PC-3 (cell line): ENCODE results near the gene KCNQ1OT1. TPM values are rescaled to one million over a fixed set of nuclear protein-coding genes. Genes with fewer than 3 reads are reported as not detected.
A peak's percentile ranks its signal among the peaks of the same experiment; 100 is the strongest.

Experiments
- ATAC-seq: fragments of 200-7000 bp; cut with Tn5 transposase; 2 replicates; pipeline ENCODE4 v1.9.1; 2020; ENCODE audit warnings: mild to moderate bottlenecking, moderate library complexity
- BruUV-seq: library from RNA; stranded (reverse); fragments of 400-500 nt; replicated peaks from 2 replicates; lab custom pipeline; 2021; lab: Mats Ljungman, UMichigan
- CTCF ChIA-PET: fragments of 300-600 bp; sonication (Branson Sonifier 250); formaldehyde crosslinking; loops from one replicate; lab custom pipeline; 2022; ENCODE audit warnings: antibody characterized with exemption; lab: Charles Lee
- POLR2A ChIA-PET: fragments of 300-600 bp; sonication (Branson Sonifier 250); formaldehyde crosslinking; loops from one replicate; lab custom pipeline; 2022; ENCODE audit warnings: antibody characterized with exemption; ENCODE audit not compliant: unreplicated experiment; lab: Charles Lee
- DNase-seq: peaks from one replicate; pipeline ENCODE4 v3.0.0-alpha.2; 2015
- H2AFZ ChIP-seq: fragments of 300-600 bp; sonication (generic); 2 replicates; pipeline ENCODE4 v1.6.0; 2016; ENCODE audit warnings: antibody characterized with exemption, low read length
- H3F3A ChIP-seq: fragments of 300-600 bp; sonication (generic); one replicate; pipeline ENCODE4 v1.6.0; 2017; ENCODE audit warnings: antibody characterized with exemption, low read length, control low read depth, mild to moderate bottlenecking; ENCODE audit not compliant: unreplicated experiment
- H3K27ac ChIP-seq: fragments of 300-600 bp; sonication (generic); 2 replicates; pipeline ENCODE4 v1.5.1; 2016; ENCODE audit warnings: mild to moderate bottlenecking, low read length
- H3K27me3 ChIP-seq: fragments of 300-600 bp; sonication (generic); 2 replicates; pipeline ENCODE4 v1.6.1; 2016; ENCODE audit warnings: low read length, mixed read lengths
- H3K36me3 ChIP-seq: fragments of 300-600 bp; sonication (generic); 2 replicates; pipeline ENCODE4 v1.6.1; 2016; ENCODE audit warnings: low read depth, mixed run types, low read length, mixed read lengths
- H3K4me1 ChIP-seq: fragments of 300-600 bp; sonication (generic); 2 replicates; pipeline ENCODE4 v1.5.1; 2016; ENCODE audit warnings: low read length; ENCODE audit not compliant: insufficient read depth
- H3K4me2 ChIP-seq: fragments of 300-600 bp; sonication (generic); 2 replicates; pipeline ENCODE4 v1.6.0; 2016; ENCODE audit warnings: low read length
- H3K4me3 ChIP-seq: fragments of 300-600 bp; sonication (generic); 2 replicates; pipeline ENCODE4 v1.5.1; 2016; ENCODE audit warnings: mild to moderate bottlenecking, low read length, mixed read lengths
- H3K79me2 ChIP-seq: fragments of 300-600 bp; sonication (generic); 2 replicates; pipeline ENCODE4 v1.6.1; 2017; ENCODE audit warnings: low read length, mixed read lengths
- H3K9ac ChIP-seq: fragments of 300-600 bp; sonication (generic); 2 replicates; pipeline ENCODE4 v1.6.0; 2016; ENCODE audit warnings: mild to moderate bottlenecking, low read length
- H3K9me2 ChIP-seq: fragments of 300-600 bp; sonication (generic); replicated peaks from 2 replicates; pipeline ENCODE4 v1.6.1; 2016; ENCODE audit warnings: mixed run types, low read length, mixed read lengths
- H3K9me3 ChIP-seq: fragments of 300-600 bp; sonication (generic); 2 replicates; pipeline ENCODE4 v1.6.1; 2016; ENCODE audit warnings: low read length, mixed read lengths
- H4K20me1 ChIP-seq: fragments of 300-600 bp; sonication (generic); 2 replicates; pipeline ENCODE4 v1.6.1; 2016; ENCODE audit warnings: low read length, mixed read lengths
- EZH2 ChIP-seq: fragments of 300-600 bp; sonication (generic); IDR thresholded peaks from one replicate; pipeline ENCODE4 v1.6.1; 2017; ENCODE audit warnings: antibody characterized with exemption, mild to moderate bottlenecking, low read length; ENCODE audit not compliant: unreplicated experiment
- EZH2phosphoT487 ChIP-seq: fragments of 300-600 bp; sonication (generic); IDR thresholded peaks from 2 replicates; pipeline ENCODE4 v1.6.1; 2018; ENCODE audit warnings: mild to moderate bottlenecking, antibody characterized with exemption, low read length, borderline replicate concordance
- intact Hi-C: fragments of 100-400 bp; cut with micrococcal nuclease; formaldehyde crosslinking; loops from 2 replicates; pipeline ENCODE4 v1.9.0; 2023
- total RNA-seq: library from RNA; depleted of rRNA; stranded (reverse); fragments of >200 nt; gene quantifications from 2 replicates; pipeline ENCODE4 v1.2.3, GENCODE V29; 2014
- TF ChIP-seq, protein P1 (sequence below): fragments of 300-600 bp; sonication (generic); conservative IDR thresholded peaks from 2 replicates; pipeline ENCODE4 v1.5.1; 2017; ENCODE audit warnings: antibody characterized with exemption, low read depth, mild to moderate bottlenecking, low read length

Gene KCNQ1OT1
- total RNA-seq, 1 experiment from 2014 or later: 1.5 TPM

GRCh38 chr11:2741377-2742131 lies 41.8 kb upstream of the KCNQ1OT1 start:
- Histone ChIP-seq H3K9me2 (no peaks in the 10 kb centered on the region), H3K79me2 (no peaks in the 10 kb centered on the region), H3F3A (no peaks in the 10 kb centered on the region), H3K4me2 (peak overlapping the region; percentile 28), H4K20me1 (no peaks in the 10 kb centered on the region), H3K4me3 (no peak overlapping the region), H3K9me3 (no peaks in the 10 kb centered on the region), H3K4me1 (peaks cover 29% of the 10 kb centered on the region), H2AFZ (no peak overlapping the region), H3K9ac (no peak overlapping the region), H3K27ac (no peak overlapping the region), H3K27me3 (no peaks in the 10 kb centered on the region), H3K36me3 (no peaks in the 10 kb centered on the region)
- no peak for TF ChIP-seq EZH2phosphoT487
- TF ChIP-seq, protein P1, sequence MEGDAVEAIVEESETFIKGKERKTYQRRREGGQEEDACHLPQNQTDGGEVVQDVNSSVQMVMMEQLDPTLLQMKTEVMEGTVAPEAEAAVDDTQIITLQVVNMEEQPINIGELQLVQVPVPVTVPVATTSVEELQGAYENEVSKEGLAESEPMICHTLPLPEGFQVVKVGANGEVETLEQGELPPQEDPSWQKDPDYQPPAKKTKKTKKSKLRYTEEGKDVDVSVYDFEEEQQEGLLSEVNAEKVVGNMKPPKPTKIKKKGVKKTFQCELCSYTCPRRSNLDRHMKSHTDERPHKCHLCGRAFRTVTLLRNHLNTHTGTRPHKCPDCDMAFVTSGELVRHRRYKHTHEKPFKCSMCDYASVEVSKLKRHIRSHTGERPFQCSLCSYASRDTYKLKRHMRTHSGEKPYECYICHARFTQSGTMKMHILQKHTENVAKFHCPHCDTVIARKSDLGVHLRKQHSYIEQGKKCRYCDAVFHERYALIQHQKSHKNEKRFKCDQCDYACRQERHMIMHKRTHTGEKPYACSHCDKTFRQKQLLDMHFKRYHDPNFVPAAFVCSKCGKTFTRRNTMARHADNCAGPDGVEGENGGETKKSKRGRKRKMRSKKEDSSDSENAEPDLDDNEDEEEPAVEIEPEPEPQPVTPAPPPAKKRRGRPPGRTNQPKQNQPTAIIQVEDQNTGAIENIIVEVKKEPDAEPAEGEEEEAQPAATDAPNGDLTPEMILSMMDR: no peak
- TF ChIP-seq EZH2: no peak
- ATAC-seq (peak; percentile 77), DNase-seq (peak; percentile 67)
- ChIA-PET POLR2A (no interaction called here), CTCF (no interaction called here)
- intact Hi-C loops: no loop called here
- BruUV-seq: no TSS peak

- Histone ChIP-seq H3K27ac (no peak overlapping the region), H3K9me2 (no peaks in the 10 kb centered on the region), H2AFZ (no peak overlapping the region), H3K36me3 (no peaks in the 10 kb centered on the region), H3K4me2 (no peak overlapping the region), H3K9me3 (no peaks in the 10 kb centered on the region), H3K9ac (no peak overlapping the region), H3K27me3 (no peaks in the 10 kb centered on the region), H3K79me2 (no peaks in the 10 kb centered on the region), H3K4me3 (no peak overlapping the region), H3F3A (no peaks in the 10 kb centered on the region), H3K4me1 (peaks cover 29% of the 10 kb centered on the region), H4K20me1 (no peaks in the 10 kb centered on the region)
- intact Hi-C loops: no loop called here
- POLR2A ChIA-PET: no interaction called here
- TF ChIP-seq EZH2 (no peak), EZH2phosphoT487 (no peak)
- TF ChIP-seq, protein P1: no peak
- DNase-seq: no peak
- CTCF ChIA-PET: no interaction called here
- BruUV-seq: no TSS peak
- ATAC-seq: no peak
Observed at GRCh38 chr11:2741006-2741376, 41.2 kb upstream of the KCNQ1OT1 start.

GRCh38 chr11:2740275-2740940 lies 40.6 kb upstream of the KCNQ1OT1 start:
- DNase-seq: no peak
- no peaks in the 10 kb centered on the region for H3K36me3 ChIP-seq
- H4K20me1 ChIP-seq: no peaks in the 10 kb centered on the region
- H3K4me2 ChIP-seq: no peak overlapping the region
- no peaks in the 10 kb centered on the region for H3K9me2 ChIP-seq
- H3K4me3 ChIP-seq: no peak overlapping the region
- intact Hi-C loops: no loop called here
- H3K9me3 ChIP-seq: no peaks in the 10 kb centered on the region
- H3F3A ChIP-seq: no peaks in the 10 kb centered on the region
- no peak overlapping the region for H3K27ac ChIP-seq
- ChIA-PET CTCF (no interaction called here), POLR2A (no interaction called here)
- TF ChIP-seq, protein P1: no peak
- TF ChIP-seq EZH2phosphoT487 (no peak), EZH2 (no peak)
- no peaks in the 10 kb centered on the region for H3K27me3 ChIP-seq
- no TSS peak for BruUV-seq
- H3K4me1 ChIP-seq: peaks cover 29% of the 10 kb centered on the region
- no peak overlapping the region for H2AFZ ChIP-seq
- H3K79me2 ChIP-seq: no peaks in the 10 kb centered on the region
- ATAC-seq: no peak
- H3K9ac ChIP-seq: no peak overlapping the region
